Measurements from ENCODE around the gene CARNS1.

DNA sequence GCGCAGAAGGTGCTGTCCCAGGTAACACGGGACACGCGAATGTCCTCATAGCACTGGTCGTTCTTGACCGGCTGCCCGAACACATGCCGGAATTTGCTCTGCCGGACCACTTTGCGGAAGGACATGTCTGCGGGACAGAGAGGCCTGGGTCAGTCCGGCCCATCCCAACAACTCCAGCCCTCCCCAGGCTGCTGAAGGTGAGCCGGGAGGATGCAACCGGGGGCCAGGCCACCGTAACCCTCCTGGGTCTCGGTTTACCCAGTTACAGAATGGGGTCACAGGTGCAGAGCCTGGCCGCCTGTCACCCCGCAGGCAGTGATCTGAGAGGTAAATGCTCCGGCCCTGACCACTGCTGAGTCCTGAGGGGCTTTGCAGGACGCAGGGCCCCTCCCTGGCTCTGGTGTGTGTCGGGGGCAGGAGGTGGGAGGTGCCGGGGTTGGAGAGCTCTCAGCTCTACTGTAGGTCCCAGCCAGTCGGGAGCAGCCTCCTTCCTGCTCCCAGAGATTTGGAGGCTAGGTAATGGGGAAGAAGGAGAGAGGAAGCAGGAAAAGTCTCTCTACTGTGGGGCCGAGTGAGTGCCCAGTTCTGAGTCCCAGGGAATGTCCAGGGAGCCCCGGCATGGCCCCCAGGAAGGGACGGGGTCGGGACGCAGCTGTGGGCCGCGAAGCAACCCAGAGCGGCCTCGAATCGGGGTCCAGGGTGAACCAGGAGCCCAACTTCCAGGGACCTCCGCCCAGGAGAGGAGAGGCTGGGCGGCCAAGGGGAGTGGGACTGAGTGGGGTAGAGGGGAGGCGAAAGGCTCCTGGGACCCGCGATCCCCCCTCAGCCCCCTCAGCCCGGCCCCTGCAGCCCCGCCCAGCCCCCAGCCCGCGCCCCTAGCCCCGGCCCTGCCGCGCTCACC is 27.3 kb downstream of the CARNS1 start:
- no peak for TF ChIP-seq CTCF (IDR thresholded peaks at IDR 0.05)
- no peak for TF ChIP-seq POLR2A (IDR thresholded peaks at IDR 0.05)

Data from testis (tissue), 2 donors.